ENCODE data around the gene GSK3A.

DNA sequence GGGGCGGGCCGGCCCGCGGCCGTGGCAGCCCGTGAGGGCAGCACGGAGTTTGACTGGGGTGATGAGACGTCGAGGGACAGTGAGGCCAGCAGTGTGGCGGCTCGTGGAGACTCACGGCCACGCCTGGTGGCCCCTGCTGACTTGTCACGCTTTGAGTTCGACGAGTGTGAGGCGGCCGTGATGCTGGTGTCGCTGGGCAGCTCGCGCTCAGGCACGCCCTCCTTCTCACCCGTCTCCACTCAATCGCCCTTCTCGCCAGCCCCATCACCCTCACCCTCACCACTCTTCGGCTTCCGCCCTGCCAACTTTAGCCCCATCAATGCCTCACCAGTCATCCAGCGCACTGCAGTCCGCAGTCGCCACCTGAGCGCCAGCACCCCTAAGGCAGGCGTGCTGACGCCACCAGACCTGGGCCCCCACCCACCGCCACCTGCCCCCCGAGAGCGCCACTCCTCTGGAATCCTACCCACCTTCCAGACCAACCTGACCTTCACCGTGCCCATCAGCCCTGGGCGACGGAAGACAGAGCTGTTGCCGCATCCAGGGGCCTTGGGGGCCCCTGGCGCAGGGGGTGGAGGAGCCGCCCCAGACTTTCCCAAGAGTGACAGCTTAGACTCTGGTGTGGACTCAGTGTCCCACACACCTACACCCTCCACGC lies 31.1 kb upstream of the GSK3A start:
- TF ChIP-seq EZH2 (optimal IDR thresholded peaks at IDR 0.05; ENCODE audit: low read depth, low read length) (no peak), EZH2phosphoT487 (IDR thresholded peaks at IDR 0.05; ENCODE audit: low read length) (no peak)
- TF ChIP-seq, protein P1, sequence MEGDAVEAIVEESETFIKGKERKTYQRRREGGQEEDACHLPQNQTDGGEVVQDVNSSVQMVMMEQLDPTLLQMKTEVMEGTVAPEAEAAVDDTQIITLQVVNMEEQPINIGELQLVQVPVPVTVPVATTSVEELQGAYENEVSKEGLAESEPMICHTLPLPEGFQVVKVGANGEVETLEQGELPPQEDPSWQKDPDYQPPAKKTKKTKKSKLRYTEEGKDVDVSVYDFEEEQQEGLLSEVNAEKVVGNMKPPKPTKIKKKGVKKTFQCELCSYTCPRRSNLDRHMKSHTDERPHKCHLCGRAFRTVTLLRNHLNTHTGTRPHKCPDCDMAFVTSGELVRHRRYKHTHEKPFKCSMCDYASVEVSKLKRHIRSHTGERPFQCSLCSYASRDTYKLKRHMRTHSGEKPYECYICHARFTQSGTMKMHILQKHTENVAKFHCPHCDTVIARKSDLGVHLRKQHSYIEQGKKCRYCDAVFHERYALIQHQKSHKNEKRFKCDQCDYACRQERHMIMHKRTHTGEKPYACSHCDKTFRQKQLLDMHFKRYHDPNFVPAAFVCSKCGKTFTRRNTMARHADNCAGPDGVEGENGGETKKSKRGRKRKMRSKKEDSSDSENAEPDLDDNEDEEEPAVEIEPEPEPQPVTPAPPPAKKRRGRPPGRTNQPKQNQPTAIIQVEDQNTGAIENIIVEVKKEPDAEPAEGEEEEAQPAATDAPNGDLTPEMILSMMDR (IDR thresholded peaks at IDR 0.05; ENCODE audit: low read length): no peak

All from MM.1S (cell line).